Calu3 (cell line): ENCODE measurements around the gene PTBP2. TPM values are rescaled to one million over a fixed set of nuclear protein-coding genes. Genes with fewer than 3 reads are reported as not detected.

Experiments used
- BruUV-seq: library from RNA; stranded (reverse); fragments of 400-500 nt; replicated peaks from 2 replicates; lab custom pipeline; 2021; lab: Mats Ljungman, UMichigan
- CTCF ChIA-PET: fragments of 300-600 bp; sonication (Branson Sonifier 250); formaldehyde crosslinking; loops from one replicate; lab custom pipeline; 2022; ENCODE audit warnings: antibody characterized with exemption; lab: Charles Lee
- DNase-seq: peaks from one replicate; pipeline ENCODE4 v3.0.0; 2022
- H3K27ac Mint-ChIP-seq: one replicate; pipeline ENCODE4 v1.8.0; 2022; ENCODE audit warnings: mixed read lengths; ENCODE audit not compliant: unreplicated experiment
- H3K27me3 Mint-ChIP-seq: one replicate; pipeline ENCODE4 v1.8.0; 2022; ENCODE audit warnings: mixed read lengths; ENCODE audit not compliant: unreplicated experiment
- H3K36me3 Mint-ChIP-seq: one replicate; pipeline ENCODE4 v1.8.0; 2022; ENCODE audit warnings: mild to moderate bottlenecking, moderate library complexity, mixed read lengths; ENCODE audit not compliant: insufficient read depth, unreplicated experiment
- H3K4me1 Mint-ChIP-seq: one replicate; pipeline ENCODE4 v1.8.0; 2022; ENCODE audit warnings: mild to moderate bottlenecking, low read depth, mixed read lengths; ENCODE audit not compliant: unreplicated experiment
- H3K4me3 Mint-ChIP-seq: one replicate; pipeline ENCODE4 v1.8.0; 2022; ENCODE audit warnings: mild to moderate bottlenecking, low read depth, moderate library complexity, mixed read lengths; ENCODE audit not compliant: unreplicated experiment
- H3K9me3 Mint-ChIP-seq: one replicate; pipeline ENCODE4 v1.8.0; 2022; ENCODE audit warnings: low read depth, mixed read lengths; ENCODE audit not compliant: unreplicated experiment
- CTCF ChIP-seq: fragments of 200-600 bp; IDR thresholded peaks from one replicate; pipeline ENCODE4 v1.8.0; 2022; ENCODE audit warnings: antibody characterized with exemption; ENCODE audit not compliant: unreplicated experiment
- intact Hi-C: fragments of 100-400 bp; cut with micrococcal nuclease; formaldehyde crosslinking; loops from one replicate; pipeline ENCODE4 v1.10.0; 2022; ENCODE audit not compliant: unreplicated experiment
- total RNA-seq: library from RNA; stranded (reverse); gene quantifications from 2 replicates; pipeline ENCODE4 v1.2.3, GENCODE V29; 2022

PTBP2 gene
- total RNA-seq, 1 experiment from 2014 or later: 31.0 TPM

- no peak for TF ChIP-seq CTCF
- DNase-seq: no peak
- Mint-ChIP-seq H3K36me3 (peaks cover 13% of the 10 kb centered on the region), H3K4me3 (no peak overlapping the region), H3K4me1 (no peaks in the 10 kb centered on the region), H3K9me3 (no peaks in the 10 kb centered on the region), H3K27ac (no peak overlapping the region), H3K27me3 (no peaks in the 10 kb centered on the region)
- CTCF ChIA-PET: no interaction called here
- intact Hi-C loops: no loop called here
- no TSS peak for BruUV-seq
Measured at GRCh38 chr1:96815914-96816313, 94.3 kb downstream of the PTBP2 start.

GRCh38 chr1:96820107-96820506 is 98.5 kb downstream of the PTBP2 start:
- H3K9me3 Mint-ChIP-seq: no peaks in the 10 kb centered on the region
- no peaks in the 10 kb centered on the region for H3K27me3 Mint-ChIP-seq
- no peak overlapping the region for H3K4me3 Mint-ChIP-seq
- CTCF ChIA-PET: no interaction called here
- no peak overlapping the region for H3K27ac Mint-ChIP-seq
- H3K4me1 Mint-ChIP-seq: no peaks in the 10 kb centered on the region
- no peak for TF ChIP-seq CTCF
- BruUV-seq: no TSS peak
- peaks cover 1% of the 10 kb centered on the region for H3K36me3 Mint-ChIP-seq
- intact Hi-C loops: no loop called here
- no peak for DNase-seq

GRCh38 chr1:96820671-96821070 is 99.1 kb downstream of the PTBP2 start:
- H3K4me3 Mint-ChIP-seq: no peak overlapping the region
- H3K36me3 Mint-ChIP-seq: no peaks in the 10 kb centered on the region
- DNase-seq: no peak
- H3K4me1 Mint-ChIP-seq: no peaks in the 10 kb centered on the region
- CTCF ChIA-PET: no interaction called here
- no peaks in the 10 kb centered on the region for H3K9me3 Mint-ChIP-seq
- H3K27ac Mint-ChIP-seq: no peak overlapping the region
- no peaks in the 10 kb centered on the region for H3K27me3 Mint-ChIP-seq
- intact Hi-C loops: no loop called here
- TF ChIP-seq CTCF: no peak
- BruUV-seq: no TSS peak

GRCh38 chr1:96825231-96825630 is 103.6 kb downstream of the PTBP2 start:
- Mint-ChIP-seq H3K4me3 (no peak overlapping the region), H3K9me3 (no peaks in the 10 kb centered on the region), H3K27ac (no peak overlapping the region), H3K36me3 (no peaks in the 10 kb centered on the region), H3K4me1 (no peaks in the 10 kb centered on the region), H3K27me3 (no peaks in the 10 kb centered on the region)
- no TSS peak for BruUV-seq
- no peak for DNase-seq
- TF ChIP-seq CTCF: no peak
- intact Hi-C loops: no loop called here
- CTCF ChIA-PET: no interaction called here
